DOHH2 (cell line): ENCODE measurements around the gene LRRC8E.

Source experiments
- EZH2phosphoT487 ChIP-seq: fragments of 200-600 bp; sonication (generic); IDR thresholded peaks from 2 replicates; pipeline ENCODE4 v1.6.1; 2017; ENCODE audit warnings: borderline replicate concordance, mild to moderate bottlenecking, antibody characterized with exemption, low read length, moderate library complexity, mixed read lengths
- TF ChIP-seq, protein P1 (sequence below): fragments of 200-600 bp; sonication (generic); IDR thresholded peaks from one replicate; pipeline ENCODE4 v1.5.1; 2014; ENCODE audit warnings: antibody characterized with exemption, mild to moderate bottlenecking, low read depth, low read length; ENCODE audit not compliant: poor library complexity, severe bottlenecking

DNA sequence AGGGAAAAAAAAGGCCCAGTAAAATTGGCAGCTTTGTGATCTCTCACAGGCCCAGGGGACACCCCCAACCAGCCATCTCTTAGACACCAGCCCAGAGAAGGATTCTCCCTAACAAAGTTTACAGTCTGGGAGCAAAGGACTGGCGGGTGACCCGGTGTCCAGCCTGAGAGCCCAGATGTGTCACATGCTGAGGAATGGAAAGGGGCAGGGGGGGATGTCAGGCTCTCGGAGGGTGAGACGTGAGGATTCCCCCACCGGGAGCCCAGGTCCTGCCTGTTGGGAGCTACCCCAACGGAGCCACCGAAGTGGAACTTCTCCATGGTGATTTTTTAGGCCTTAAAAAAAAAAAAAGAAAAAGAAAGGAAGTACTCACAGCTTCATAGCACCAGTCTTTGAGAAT lies 42.5 kb downstream of the LRRC8E start:
- TF ChIP-seq, protein P1, sequence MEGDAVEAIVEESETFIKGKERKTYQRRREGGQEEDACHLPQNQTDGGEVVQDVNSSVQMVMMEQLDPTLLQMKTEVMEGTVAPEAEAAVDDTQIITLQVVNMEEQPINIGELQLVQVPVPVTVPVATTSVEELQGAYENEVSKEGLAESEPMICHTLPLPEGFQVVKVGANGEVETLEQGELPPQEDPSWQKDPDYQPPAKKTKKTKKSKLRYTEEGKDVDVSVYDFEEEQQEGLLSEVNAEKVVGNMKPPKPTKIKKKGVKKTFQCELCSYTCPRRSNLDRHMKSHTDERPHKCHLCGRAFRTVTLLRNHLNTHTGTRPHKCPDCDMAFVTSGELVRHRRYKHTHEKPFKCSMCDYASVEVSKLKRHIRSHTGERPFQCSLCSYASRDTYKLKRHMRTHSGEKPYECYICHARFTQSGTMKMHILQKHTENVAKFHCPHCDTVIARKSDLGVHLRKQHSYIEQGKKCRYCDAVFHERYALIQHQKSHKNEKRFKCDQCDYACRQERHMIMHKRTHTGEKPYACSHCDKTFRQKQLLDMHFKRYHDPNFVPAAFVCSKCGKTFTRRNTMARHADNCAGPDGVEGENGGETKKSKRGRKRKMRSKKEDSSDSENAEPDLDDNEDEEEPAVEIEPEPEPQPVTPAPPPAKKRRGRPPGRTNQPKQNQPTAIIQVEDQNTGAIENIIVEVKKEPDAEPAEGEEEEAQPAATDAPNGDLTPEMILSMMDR = no peak
- no peak for TF ChIP-seq EZH2phosphoT487
